Right ventricle myocardium superior (tissue), 1 donor: Measurements from ENCODE around the gene DDX1. TPM values are rescaled to one million over a fixed set of nuclear protein-coding genes. Genes with fewer than 3 reads are reported as not detected.

Experiments used
- ATAC-seq: fragments of 200-7000 bp; cut with Tn5 transposase; one replicate; pipeline ENCODE4 v1.9.1; 2020; ENCODE audit warnings: mild to moderate bottlenecking; ENCODE audit not compliant: poor library complexity
- DNase-seq: peaks from one replicate; pipeline ENCODE4 v3.0.0-alpha.2; 2020
- intact Hi-C: fragments of 100-400 bp; cut with DNase I; formaldehyde crosslinking; loops from one replicate; pipeline ENCODE4 v1.11.2; 2022
- total RNA-seq: library from RNA; stranded (reverse); fragmentation: NEBNext Ultra II Directional; extraction: Animal tissue kit (Norgen Biotek cat#: 25700); gene quantifications from one replicate; pipeline ENCODE4 v1.2.1, GENCODE V29; 2021
- donor health status: DM: no; HTN: yes; CAD: no; lungs with severe emphysema.

Gene DDX1
- total RNA-seq, 1 donor from 2014 or later: 155 TPM

DNA sequence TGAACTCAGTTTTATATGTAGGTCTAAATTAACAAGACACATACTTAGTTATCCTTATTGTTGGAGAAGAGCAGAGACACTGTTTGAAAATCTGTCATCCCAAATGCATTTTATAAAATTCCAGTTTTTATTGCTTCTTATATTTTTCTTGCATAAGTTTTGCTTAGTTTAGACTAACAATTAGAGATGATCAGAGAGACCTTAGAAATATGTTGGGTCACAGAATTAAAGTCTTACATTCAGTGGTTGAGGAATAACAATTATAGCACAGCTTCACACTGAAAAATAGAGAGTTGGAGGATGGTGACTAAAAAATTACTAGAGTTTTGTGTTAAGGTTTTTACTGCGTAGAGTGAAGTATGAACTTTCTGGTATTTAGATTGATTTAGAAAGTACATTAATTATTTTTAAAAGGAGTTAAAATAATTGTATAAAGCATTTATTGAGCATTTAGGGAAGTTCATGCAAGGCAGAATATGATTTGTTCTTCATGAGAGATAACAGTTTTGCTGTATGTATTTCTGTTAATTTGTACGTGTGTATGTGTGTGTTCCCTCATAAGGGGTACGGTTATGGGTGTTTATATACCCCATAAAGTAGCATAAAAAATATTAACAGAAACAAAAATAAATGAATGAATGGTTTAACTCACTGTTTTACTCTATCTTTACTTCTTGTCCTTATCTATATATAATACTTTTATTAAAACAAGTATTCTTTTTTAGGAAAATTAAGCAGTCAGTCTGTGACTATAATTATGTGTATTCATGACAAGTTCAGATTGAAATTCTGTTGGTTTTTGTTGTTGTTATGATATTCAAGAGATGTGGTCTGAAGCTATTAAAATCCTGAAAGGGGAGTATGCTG is 31.2 kb downstream of the DDX1 start:
- no peak for ATAC-seq
- DNase-seq: no peak
- intact Hi-C loops: no loop called here

DNA sequence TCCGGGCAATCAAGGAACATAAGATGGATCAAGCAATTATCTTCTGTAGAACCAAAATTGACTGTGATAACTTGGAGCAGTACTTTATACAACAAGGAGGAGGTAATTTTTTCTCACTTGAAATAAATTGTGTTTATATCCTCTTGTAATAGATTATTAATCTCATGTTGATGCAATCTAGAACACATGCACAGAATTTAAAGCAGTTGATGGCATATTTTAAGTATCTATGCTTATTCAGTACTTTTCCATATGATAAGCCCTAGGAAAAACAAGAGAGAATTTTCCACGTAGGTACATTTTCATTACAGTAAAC is 31.8 kb downstream of the DDX1 start:
- intact Hi-C loops: no loop called here
- ATAC-seq (no peak), DNase-seq (no peak)

DNA sequence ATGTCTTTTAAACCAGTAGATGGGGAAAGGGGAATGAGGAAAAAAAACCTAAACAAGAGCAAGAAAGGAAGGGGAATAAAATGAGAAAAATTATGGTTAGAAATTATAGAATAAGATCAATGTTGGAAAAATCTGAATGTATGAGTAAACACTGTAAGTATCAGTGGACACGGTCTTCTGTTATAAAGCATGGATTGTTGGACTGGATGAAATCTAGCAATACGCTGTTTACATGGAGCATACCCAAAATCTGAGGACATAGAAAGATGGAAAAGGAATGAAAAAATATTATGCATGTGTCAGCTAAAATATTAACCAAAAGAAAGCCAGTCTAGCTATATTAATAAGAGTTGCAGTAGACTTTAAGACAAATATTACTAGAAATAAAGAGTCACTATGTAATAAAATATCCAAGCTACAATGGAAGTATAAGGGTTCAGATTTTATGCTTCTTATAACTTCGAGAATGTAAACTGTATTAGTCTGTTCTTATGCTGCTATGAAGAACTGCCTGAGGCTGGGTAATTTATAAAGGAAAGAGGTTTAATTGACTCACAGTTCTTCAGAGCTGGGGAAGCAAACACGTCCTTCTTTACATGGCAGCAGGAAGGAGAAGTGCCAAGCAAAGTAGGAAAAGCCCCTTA is 32.4 kb downstream of the DDX1 start:
- intact Hi-C loops: no loop called here
- no peak for ATAC-seq
- DNase-seq: no peak

DNA sequence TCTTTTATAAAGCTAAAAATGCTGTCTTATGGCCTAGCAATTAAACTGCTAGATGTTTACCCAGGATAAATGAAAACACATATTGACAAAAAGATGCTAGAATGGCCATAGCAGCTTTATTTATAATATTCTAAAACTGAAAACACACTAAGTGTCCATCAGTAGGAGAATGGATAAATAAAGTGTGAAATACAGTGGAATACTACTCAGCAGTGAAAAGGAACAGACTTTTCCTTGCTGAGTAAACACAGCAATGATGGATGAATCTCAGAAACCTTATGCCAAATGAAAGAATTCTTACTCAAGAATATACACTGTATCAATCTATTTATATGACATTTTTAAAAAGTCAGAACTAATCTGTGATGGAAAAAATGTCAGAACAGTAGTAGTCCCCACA is 33.2 kb downstream of the DDX1 start:
- DNase-seq: no peak
- ATAC-seq: no peak
- intact Hi-C loops: no loop called here

GRCh38 chr2:15625344-15626036 is 33.8 kb downstream of the DDX1 start:
- no peak for ATAC-seq
- DNase-seq: no peak
- intact Hi-C loops: no loop called here

- ATAC-seq (no peak), DNase-seq (no peak)
- intact Hi-C loops: no loop called here
Observed at GRCh38 chr2:15626126-15626525, 34.5 kb downstream of the DDX1 start.

- DNase-seq: no peak
- ATAC-seq: no peak
- intact Hi-C loops: no loop called here
Observed at GRCh38 chr2:15626967-15627366, 35.3 kb downstream of the DDX1 start.

GRCh38 chr2:15627817-15628684 is 36.4 kb downstream of the DDX1 start:
- DNase-seq (no peak), ATAC-seq (no peak)
- intact Hi-C loops: no loop called here

GRCh38 chr2:15628899-15629855 is 37.5 kb downstream of the DDX1 start:
- intact Hi-C loops: no loop called here
- DNase-seq (no peak), ATAC-seq (no peak)

GRCh38 chr2:15630121-15630977 is 38.7 kb downstream of the DDX1 start:
- no peak for DNase-seq
- ATAC-seq: peak; percentile 50
- intact Hi-C loops: loop anchor here (10.0 kb wide), 1 partner anchor 284 kb away; no protein-coding TSS in a partner anchor

- intact Hi-C loops: loop anchor here (10.0 kb wide), 1 partner anchor 284 kb away; no protein-coding TSS in a partner anchor
- no peak for ATAC-seq
- DNase-seq: no peak
Observed at GRCh38 chr2:15630978-15631719, 39.5 kb downstream of the DDX1 start.

- intact Hi-C loops: loop anchor here (10.0 kb wide), 1 partner anchor 283 kb away; no protein-coding TSS in a partner anchor
- DNase-seq (no peak), ATAC-seq (no peak)
Observed at GRCh38 chr2:15631883-15632282, 40.2 kb downstream of the DDX1 start.

- ATAC-seq (no peak), DNase-seq (no peak)
- intact Hi-C loops: loop anchor here (10.0 kb wide), 1 partner anchor 281 kb away; no protein-coding TSS in a partner anchor
Observed at GRCh38 chr2:15633043-15633970, 41.6 kb downstream of the DDX1 start.

GRCh38 chr2:15633971-15634346 is 42.3 kb downstream of the DDX1 start:
- DNase-seq (no peak), ATAC-seq (no peak)
- intact Hi-C loops: loop anchor here (10.0 kb wide), 1 partner anchor 281 kb away; no protein-coding TSS in a partner anchor
